IMR-90 (cell line): Measurements from ENCODE around the gene POMT2.

Experiments
- MAZ ChIP-seq: IDR thresholded peaks from 2 replicates; pipeline ENCODE4 v1.6.1; 2012; ENCODE audit warnings: low read depth, mild to moderate bottlenecking, low read length, improper control_type of control experiment, moderate library complexity, borderline replicate concordance
- MXI1 ChIP-seq: IDR thresholded peaks from 2 replicates; pipeline ENCODE4 v1.6.1; 2012; ENCODE audit warnings: low read depth, mild to moderate bottlenecking, low read length, moderate library complexity, borderline replicate concordance
- POLR2A ChIP-seq: IDR thresholded peaks from 2 replicates; pipeline ENCODE4 v1.6.1; 2012; ENCODE audit warnings: mild to moderate bottlenecking, low read depth, low read length
- TF ChIP-seq, protein P1 (sequence below): conservative IDR thresholded peaks from 2 replicates; pipeline ENCODE4 v1.5.1; 2012; ENCODE audit warnings: mild to moderate bottlenecking, low read depth, low read length, improper control_type of control experiment

DNA sequence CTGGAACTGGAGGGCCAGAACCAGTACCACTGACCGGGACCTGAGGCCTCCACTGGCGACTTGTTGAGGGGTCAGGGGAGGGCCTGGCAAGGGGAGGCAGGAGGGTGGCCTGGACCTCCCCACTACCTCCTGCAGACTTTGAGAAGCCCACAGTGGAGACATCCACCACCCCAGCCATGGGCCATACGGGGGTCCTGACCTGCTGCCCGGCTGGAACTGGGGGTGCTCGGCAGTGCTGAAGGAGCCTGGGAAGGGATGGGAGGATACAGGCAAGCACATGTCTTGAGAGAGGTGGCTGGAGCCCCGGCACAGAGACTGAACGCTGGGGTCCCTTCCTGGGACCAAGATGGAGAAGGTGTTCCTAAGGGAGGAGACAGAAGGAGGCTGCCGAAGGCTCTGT, 64.0 kb downstream of the POMT2 start:
- TF ChIP-seq, protein P1, sequence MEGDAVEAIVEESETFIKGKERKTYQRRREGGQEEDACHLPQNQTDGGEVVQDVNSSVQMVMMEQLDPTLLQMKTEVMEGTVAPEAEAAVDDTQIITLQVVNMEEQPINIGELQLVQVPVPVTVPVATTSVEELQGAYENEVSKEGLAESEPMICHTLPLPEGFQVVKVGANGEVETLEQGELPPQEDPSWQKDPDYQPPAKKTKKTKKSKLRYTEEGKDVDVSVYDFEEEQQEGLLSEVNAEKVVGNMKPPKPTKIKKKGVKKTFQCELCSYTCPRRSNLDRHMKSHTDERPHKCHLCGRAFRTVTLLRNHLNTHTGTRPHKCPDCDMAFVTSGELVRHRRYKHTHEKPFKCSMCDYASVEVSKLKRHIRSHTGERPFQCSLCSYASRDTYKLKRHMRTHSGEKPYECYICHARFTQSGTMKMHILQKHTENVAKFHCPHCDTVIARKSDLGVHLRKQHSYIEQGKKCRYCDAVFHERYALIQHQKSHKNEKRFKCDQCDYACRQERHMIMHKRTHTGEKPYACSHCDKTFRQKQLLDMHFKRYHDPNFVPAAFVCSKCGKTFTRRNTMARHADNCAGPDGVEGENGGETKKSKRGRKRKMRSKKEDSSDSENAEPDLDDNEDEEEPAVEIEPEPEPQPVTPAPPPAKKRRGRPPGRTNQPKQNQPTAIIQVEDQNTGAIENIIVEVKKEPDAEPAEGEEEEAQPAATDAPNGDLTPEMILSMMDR: no peak
- no peak for TF ChIP-seq POLR2A
- no peak for TF ChIP-seq MAZ
- no peak for TF ChIP-seq MXI1
